K562 (cell line): Measurements from ENCODE around the gene AHI1. TPM values are rescaled to one million over a fixed set of nuclear protein-coding genes. Genes with fewer than 3 reads are reported as not detected.

Experiments
- ATAC-seq: fragments of 200-7000 bp; cut with Tn5 transposase; 3 replicates; pipeline ENCODE4 v1.9.1; 2020; ENCODE audit warnings: moderate library complexity
- BruUV-seq: library from RNA; stranded (reverse); fragments of 400-500 nt; replicated peaks from 2 replicates; lab custom pipeline; 2021; lab: Mats Ljungman, UMichigan
- CTCF ChIA-PET: fragments of 300-600 bp; formaldehyde crosslinking; extraction: SDS; loops from one replicate; lab custom pipeline; 2021; ENCODE audit warnings: low intra/inter-chr PET ratio; lab: Yijun Ruan, JAX
- POLR2A ChIA-PET: fragments of 300-600, 350-650 bp; sonication (Branson Sonifier 250); formaldehyde crosslinking; extraction: SDS; loops from one replicate; lab custom pipeline; 2021; ENCODE audit warnings: antibody characterized with exemption, inconsistent platforms; lab: Yijun Ruan, JAX
- DNase-seq, 4 experiments: peaks; one replicate each; pipeline versions ENCODE4 v3.0.0 to v3.0.0-alpha.2; 2011 to 2018; ENCODE audit warnings: low spot score in 3 of 4, mixed read lengths in 3 of 4; ENCODE audit errors: extremely low read depth in 1 of 4
- FAIRE-seq: peaks from 2 replicates; lab custom pipeline; 2011; peaks lifted over from hg19 to GRCh38; lab: Jason Lieb, UNC
- H2AFZ ChIP-seq: 2 replicates; pipeline ENCODE4 v1.6.0; 2011; ENCODE audit warnings: low read depth, low read length, control low read depth, inconsistent platforms
- H3K27ac ChIP-seq: fragments of 200-600 bp; 3 replicates; pipeline ENCODE4 v1.8.0; 2011; ENCODE audit warnings: low read depth, mild to moderate bottlenecking, control low read depth, inconsistent platforms, low read length, moderate library complexity, mixed read lengths; ENCODE audit errors: extremely low read depth
- H3K27me3 ChIP-seq, 2 experiments: fragments of 300-600 bp in 1 of 2; 2 replicates in 1 of 2; 3 replicates in 1 of 2; pipeline versions ENCODE4 v1.6.0 to v1.8.0; 2011; ENCODE audit warnings: inconsistent platforms in 2 of 2, low read length in 2 of 2, mild to moderate bottlenecking in 1 of 2, mixed read lengths in 1 of 2, moderate library complexity in 1 of 2; ENCODE audit not compliant: control insufficient read depth in 2 of 2, insufficient read depth in 2 of 2
- H3K36me3 ChIP-seq: fragments of 300-600 bp; 3 replicates; pipeline ENCODE4 v1.8.0; 2011; ENCODE audit warnings: mild to moderate bottlenecking, low read length, inconsistent platforms; ENCODE audit not compliant: control insufficient read depth, insufficient read depth
- H3K4me1 ChIP-seq, 2 experiments: fragments of 200-600 bp in 1 of 2; replicated peaks in 1 of 2; 2 replicates in 1 of 2; 3 replicates in 1 of 2; pipeline versions ENCODE4 v1.5.1 to v1.8.0; 2011; ENCODE audit warnings: inconsistent platforms in 2 of 2, low read length in 2 of 2, mild to moderate bottlenecking in 1 of 2, mixed read lengths in 1 of 2, moderate library complexity in 1 of 2; ENCODE audit not compliant: control insufficient read depth in 2 of 2, insufficient read depth in 2 of 2
- H3K4me2 ChIP-seq: 2 replicates; pipeline ENCODE4 v1.6.1; 2011; ENCODE audit warnings: low read length, control low read depth, inconsistent platforms, mixed read lengths; ENCODE audit not compliant: insufficient read depth
- H3K4me3 ChIP-seq: fragments of 200-600 bp; sonication (generic), shearing (Covaris generic); 2 replicates; pipeline ENCODE4 v1.5.1; 2016; ENCODE audit warnings: control low read depth, inconsistent platforms
- H3K79me2 ChIP-seq: fragments of 200-600 bp; 3 replicates; pipeline ENCODE4 v1.8.0; 2011; ENCODE audit warnings: low read length, inconsistent platforms; ENCODE audit not compliant: control insufficient read depth, insufficient read depth
- H3K9ac ChIP-seq, 2 experiments: 2 replicates each; pipeline versions ENCODE4 v1.6.0 to v1.6.1; 2011; ENCODE audit warnings: low read depth in 2 of 2, low read length in 2 of 2, control low read depth in 1 of 2, inconsistent platforms in 1 of 2, mild to moderate bottlenecking in 1 of 2, mixed read lengths in 1 of 2; ENCODE audit not compliant: insufficient read depth in 1 of 2
- H3K9me1 ChIP-seq: one replicate; pipeline ENCODE4 v1.6.0; 2011; ENCODE audit warnings: inconsistent platforms, mild to moderate bottlenecking, low read length, moderate library complexity; ENCODE audit not compliant: control insufficient read depth, insufficient read depth
- H3K9me3 ChIP-seq: replicated peaks from 2 replicates; pipeline ENCODE4 v1.5.1; 2011; ENCODE audit warnings: low read depth, low read length, inconsistent platforms; ENCODE audit not compliant: control insufficient read depth, insufficient read depth
- H4K20me1 ChIP-seq: replicated peaks from 2 replicates; pipeline ENCODE4 v1.6.1; 2011; ENCODE audit warnings: low read length, inconsistent platforms, mixed read lengths; ENCODE audit not compliant: control insufficient read depth, insufficient read depth
- CEBPZ ChIP-seq: fragments of 150-350 bp; IDR thresholded peaks from 2 replicates; pipeline ENCODE4 v1.6.1; 2014; ENCODE audit warnings: low read depth, mild to moderate bottlenecking, low read length, borderline replicate concordance
- FOSL1 ChIP-seq: fragments of 200-800 bp; sonication (Bioruptor generic); conservative IDR thresholded peaks from 2 replicates; pipeline ENCODE4 v1.6.1; 2016; ENCODE audit warnings: missing genetic modification characterization, missing compliant biosample characterization
- FOXA1 ChIP-seq: fragments of 450-650 bp; IDR thresholded peaks from 2 replicates; pipeline ENCODE4 v1.6.1; 2016; ENCODE audit warnings: mild to moderate bottlenecking, borderline replicate concordance
- MGA ChIP-seq: fragments of 450-650 bp; IDR thresholded peaks from 2 replicates; pipeline ENCODE4 v1.6.1; 2016; ENCODE audit warnings: mild to moderate bottlenecking, moderate library complexity
- TAF9B ChIP-seq: fragments of 450-650 bp; IDR thresholded peaks from 2 replicates; pipeline ENCODE4 v1.6.1; 2018; ENCODE audit warnings: mild to moderate bottlenecking; ENCODE audit not compliant: partially characterized antibody
- WGBS: fragments of 100-300 bp; shearing (Covaris generic); methylation state at CpG from one replicate; pipeline ENCODE4 v1.1.6; 2016; ENCODE audit warnings: low coverage, mixed read lengths; ENCODE audit not compliant: insufficient coverage; ENCODE audit errors: missing lambda C conversion rate; 5-methylcytosine and 5-hydroxymethylcytosine counted together
- in situ Hi-C: fragments of 300-500 bp; cut with MboI; formaldehyde crosslinking; loops from 4 replicates; pipeline ENCODE4 v1.15.0; 2018; ENCODE audit warnings: inconsistent platforms, mixed read lengths
- intact Hi-C: fragments of 100-400 bp; cut with micrococcal nuclease; formaldehyde crosslinking; loops from 2 replicates; pipeline ENCODE4 v1.14.2; 2022
- polyA plus RNA-seq, 8 experiments: library from polyadenylated mRNA; depleted of rRNA in 4 of 8; stranded (reverse) in 5 of 8; unstranded in 3 of 8; fragments of >200 nt; fragmentation: Nextera tagmentation in 2 of 8; fragmentation: Illumina TruSeq in 1 of 8; extraction: Ambion mirVana in 2 of 8; extraction: Trizol in 1 of 8; gene quantifications; 2 replicates each; pipeline versions ENCODE4 v1.2.1 to v1.2.3, GENCODE V29; 2011 to 2014; ENCODE audit warnings: inconsistent platforms in 1 of 8, missing spikeins in 1 of 8
- total RNA-seq, 7 experiments: library from RNA; depleted of rRNA in 6 of 7; stranded (reverse); fragments of >200 nt in 6 of 7; fragmentation: Illumina TruSeq in 2 of 7; extraction: Trizol in 2 of 7; gene quantifications; 2 replicates each; pipeline versions ENCODE4 v1.2.1 to v1.2.3, GENCODE V29; 2011 to 2021; ENCODE audit warnings: low replicate concordance in 1 of 7

Gene AHI1
- total and polyA plus RNA-seq, 9 of the 15 experiments (the other 6 are each of a cell fraction or from before 2014, with no cell fraction given), result 24.7 to 54.9 (median 32.2) TPM

GRCh38 chr6:135360222-135360621 lies 137.3 kb downstream of the AHI1 start (continued):
- TF ChIP-seq CEBPZ, result no peak
- TF ChIP-seq, all 486 proteins: peak for 0

GRCh38 chr6:135358985-135359384 lies 138.6 kb downstream of the AHI1 start:
- H3K4me3 ChIP-seq, result no peak overlapping the region
- in situ Hi-C loops, result no loop called here
- H3K79me2 ChIP-seq, result no peaks in the 10 kb centered on the region
- H3K27me3 ChIP-seq, result no peaks in the 10 kb centered on the region
- ATAC-seq (no peak), DNase-seq (no peak), FAIRE-seq (peak; percentile 51)
- intact Hi-C loops, result no loop called here
- ChIA-PET CTCF (no interaction called here), POLR2A (no interaction called here)
- no peaks in the 10 kb centered on the region for H4K20me1 ChIP-seq
- no peaks in the 10 kb centered on the region; the same call in none of the 2 replicates for H3K9me3 ChIP-seq
- no peak overlapping the region for H3K4me2 ChIP-seq
- H3K9ac ChIP-seq, result no peak overlapping the region
- no peaks in the 10 kb centered on the region for H3K9me1 ChIP-seq
- WGBS, result 35% methylated on average over 2 of the region's 2 CpGs
- no peaks in the 10 kb centered on the region for H3K4me1 ChIP-seq
- H2AFZ ChIP-seq, result peak overlapping the region; percentile 11
- no TSS peak for BruUV-seq
- H3K27ac ChIP-seq, result no peak overlapping the region
- H3K36me3 ChIP-seq, result peaks cover 5% of the 10 kb centered on the region; the same call in 1 of the 3 replicates
- TF ChIP-seq TAF9B, result peak; percentile 11
- no peak for TF ChIP-seq FOXA1
- TF ChIP-seq MGA, result 0 out of 2 replicates have a peak, but pooled peaks have one; percentile 0
- peak; percentile 29; the same call in 1 of the 2 replicates for TF ChIP-seq FOSL1 (tag)
